Measurements from ENCODE around the gene FKBP10. TPM values are rescaled to one million over a fixed set of nuclear protein-coding genes. Genes with fewer than 3 reads are reported as not detected.
A peak's percentile ranks its signal among the peaks of the same experiment; 100 is the strongest.

Gene FKBP10
- total and polyA plus RNA-seq, 2 donors (not counting 3 experiments of a cell fraction or from before 2014, with no cell fraction given): 168 to 377 TPM

DNA sequence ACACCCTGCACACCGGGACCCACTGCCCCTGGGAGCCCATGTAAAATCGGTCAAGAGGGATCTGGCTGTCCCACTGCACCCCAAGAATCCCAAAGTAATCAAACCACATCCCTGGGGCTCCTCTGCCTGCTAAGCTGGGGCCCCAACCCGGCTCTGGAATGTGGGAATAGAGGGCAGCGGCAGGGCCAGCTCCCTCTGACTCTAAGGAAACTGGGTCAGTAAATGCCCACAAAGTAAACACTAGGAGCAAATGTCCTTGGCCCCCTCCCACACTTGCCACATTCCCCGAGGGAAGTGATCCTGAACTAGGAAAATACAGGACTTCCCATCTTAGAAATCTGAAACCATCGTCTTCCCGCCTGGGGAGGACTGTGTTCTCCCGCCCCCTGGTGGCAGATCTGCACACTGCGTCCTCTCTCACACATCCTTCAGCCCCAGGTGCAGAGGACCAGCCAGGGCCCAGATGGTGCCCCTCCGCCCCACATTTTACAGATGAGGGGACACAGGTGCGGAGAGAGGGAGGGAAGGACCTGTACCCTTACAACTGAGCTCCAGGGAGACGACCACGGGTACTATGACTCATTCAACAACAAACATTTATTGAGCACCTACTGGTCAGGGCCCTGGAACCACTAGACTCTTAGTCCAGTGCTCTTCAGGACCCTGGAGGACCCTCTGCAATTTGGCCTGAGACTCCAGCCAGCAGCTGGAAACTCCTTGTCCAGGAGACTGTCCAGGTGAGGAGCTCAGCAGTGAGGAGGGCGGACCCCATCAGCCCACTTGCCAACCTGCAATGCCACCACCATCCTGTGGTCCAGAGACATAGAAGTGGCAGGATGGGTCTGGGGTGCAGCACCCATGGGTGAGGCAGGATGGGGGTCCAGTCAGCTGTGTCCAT is 11.2 kb upstream of the FKBP10 start:
- H3K9me1 ChIP-seq (replicated peaks; ENCODE audit: control insufficient read depth, extremely low read depth, insufficient read depth, low read length): no peaks in the 10 kb centered on the region
- FAIRE-seq (peak; percentile 92), DNase-seq (ENCODE audit: low read depth, low spot score) (peak; percentile 77)
- dilution Hi-C loops (cut with MboI; ENCODE audit: extremely low pct_ligation_motif_present, low sequenced_read_pairs): loop anchor here (10.0 kb wide), 1 partner anchor 57 kb away; no protein-coding TSS in a partner anchor
- no peaks in the 10 kb centered on the region for H3K27me3 ChIP-seq (ENCODE audit: control insufficient read depth in 2 of 2, insufficient read depth in 2 of 2, low read length in 2 of 2)
- intact Hi-C loops (cut with micrococcal nuclease): loop anchor here (1.0 to 2.0 kb wide), 4 partner anchors 15 to 63 kb away; partner anchors contain the start of gene JUP
- CTCF ChIA-PET: interaction anchor here (0.6 to 9.8 kb wide), 23 partner anchors 9 to 157 kb away, joined by 3 to 98 read pairs (median 4); partner anchors contain the start of genes JUP and P3H4
- H3K9me3 ChIP-seq (replicated peaks; ENCODE audit: control insufficient read depth, insufficient read depth, low read length): no peaks in the 10 kb centered on the region
- no peak overlapping the region for H3K9ac ChIP-seq (replicated peaks; ENCODE audit: extremely low read depth, insufficient read depth, low read length)
- H3K4me1 ChIP-seq (ENCODE audit: control insufficient read depth, extremely low read depth, insufficient read depth, low read length): peaks cover 8% of the 10 kb centered on the region
- H3K4me2 ChIP-seq (ENCODE audit: insufficient read depth, low read length): peak overlapping the region; percentile 37
- TF ChIP-seq POLR2AphosphoS5 (IDR thresholded peaks at IDR 0.05; ENCODE audit: insufficient read depth, low read depth, low read length) (peak; percentile 73), FOS (IDR thresholded peaks at IDR 0.05; ENCODE audit: borderline replicate concordance, insufficient read depth, low read length) (no peak), GATA2 (IDR thresholded peaks at IDR 0.05; ENCODE audit: insufficient read depth, insufficient read length, low read depth, low read length) (no peak), EZH2 (IDR thresholded peaks at IDR 0.05; ENCODE audit: borderline replicate concordance, low read depth, low read length, severe bottlenecking) (no peak), JUN (IDR thresholded peaks at IDR 0.05; ENCODE audit: borderline replicate concordance, insufficient read depth, insufficient read length, low read depth) (no peak), MYC (IDR thresholded peaks at IDR 0.05; ENCODE audit: low read depth, low read length) (no peak), POLR2A (IDR thresholded peaks at IDR 0.05; ENCODE audit: low read depth, low read length) (peak; percentile 65)
- TF ChIP-seq, protein P1, sequence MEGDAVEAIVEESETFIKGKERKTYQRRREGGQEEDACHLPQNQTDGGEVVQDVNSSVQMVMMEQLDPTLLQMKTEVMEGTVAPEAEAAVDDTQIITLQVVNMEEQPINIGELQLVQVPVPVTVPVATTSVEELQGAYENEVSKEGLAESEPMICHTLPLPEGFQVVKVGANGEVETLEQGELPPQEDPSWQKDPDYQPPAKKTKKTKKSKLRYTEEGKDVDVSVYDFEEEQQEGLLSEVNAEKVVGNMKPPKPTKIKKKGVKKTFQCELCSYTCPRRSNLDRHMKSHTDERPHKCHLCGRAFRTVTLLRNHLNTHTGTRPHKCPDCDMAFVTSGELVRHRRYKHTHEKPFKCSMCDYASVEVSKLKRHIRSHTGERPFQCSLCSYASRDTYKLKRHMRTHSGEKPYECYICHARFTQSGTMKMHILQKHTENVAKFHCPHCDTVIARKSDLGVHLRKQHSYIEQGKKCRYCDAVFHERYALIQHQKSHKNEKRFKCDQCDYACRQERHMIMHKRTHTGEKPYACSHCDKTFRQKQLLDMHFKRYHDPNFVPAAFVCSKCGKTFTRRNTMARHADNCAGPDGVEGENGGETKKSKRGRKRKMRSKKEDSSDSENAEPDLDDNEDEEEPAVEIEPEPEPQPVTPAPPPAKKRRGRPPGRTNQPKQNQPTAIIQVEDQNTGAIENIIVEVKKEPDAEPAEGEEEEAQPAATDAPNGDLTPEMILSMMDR (IDR thresholded peaks at IDR 0.05; ENCODE audit: extremely low read depth in 1 of 2, insufficient read depth in 1 of 2, low read depth in 1 of 2, low read length in 2 of 2): peak; percentile 84 to 95
- no peak overlapping the region for H3K27ac ChIP-seq (ENCODE audit: insufficient read depth, low read depth, low read length)
- BruUV-seq (replicated peaks): no TSS peak
- no peaks in the 10 kb centered on the region for H3K36me3 ChIP-seq (ENCODE audit: control insufficient read depth in 2 of 2, extremely low read depth in 1 of 2, insufficient read depth in 2 of 2, low read length in 2 of 2)
- no peaks in the 10 kb centered on the region for H3K79me2 ChIP-seq (ENCODE audit: control insufficient read depth, insufficient read depth, low read length)
- peak overlapping the region; percentile 13 for H2AFZ ChIP-seq (ENCODE audit: low read depth, low read length)
- no peaks in the 10 kb centered on the region for H4K20me1 ChIP-seq (replicated peaks; ENCODE audit: control insufficient read depth, extremely low read depth, insufficient read depth, low read length)
- no peak overlapping the region for H3K4me3 ChIP-seq (replicated peaks in 1 of 3; ENCODE audit: insufficient read depth in 1 of 3, low read depth in 1 of 3, low read length in 3 of 3)
- POLR2A ChIA-PET: interaction anchor here (1.0 to 2.1 kb wide), 3 partner anchors 15 to 24 kb away, joined by 3 to 10 read pairs (median 9); partner anchors contain the start of gene JUP
